ACC112 (cell line): ENCODE data around the gene HMGXB3.
A peak's percentile ranks its signal among the peaks of the same experiment; 100 is the strongest.
"Not testable (repeated sequence)": the region's sequence is repeated elsewhere in the genome, so short reads cannot be mapped to it uniquely, and the experiment has no call there.

ENCODE experiments used
- H2AFZ ChIP-seq: fragments of 200-600 bp; sonication (generic); one replicate; pipeline ENCODE4 v1.6.0; 2017; ENCODE audit warnings: antibody characterized with exemption, low read length; ENCODE audit not compliant: unreplicated experiment
- H3K27ac ChIP-seq: fragments of 200-600 bp; sonication (generic); 2 replicates; pipeline ENCODE4 v1.5.1; 2014; ENCODE audit warnings: low read depth, mild to moderate bottlenecking, antibody characterized with exemption, low read length, moderate library complexity
- H3K27me3 ChIP-seq: fragments of 200-600 bp; sonication (generic); 2 replicates; pipeline ENCODE4 v1.6.1; 2014; ENCODE audit warnings: mild to moderate bottlenecking, antibody characterized with exemption, low read length, moderate library complexity, mixed read lengths; ENCODE audit not compliant: insufficient read depth
- H3K36me3 ChIP-seq: fragments of 200-600 bp; sonication (generic); 2 replicates; pipeline ENCODE4 v1.6.1; 2016; ENCODE audit warnings: mild to moderate bottlenecking, antibody characterized with exemption, low read length, moderate library complexity, mixed read lengths; ENCODE audit not compliant: insufficient read depth
- H3K4me1 ChIP-seq: fragments of 200-600 bp; sonication (generic); one replicate; pipeline ENCODE4 v1.6.1; 2016; ENCODE audit warnings: low read length, mixed read lengths; ENCODE audit not compliant: insufficient read depth, unreplicated experiment, control insufficient read depth
- H3K4me3 ChIP-seq: fragments of 200-600 bp; sonication (generic); 2 replicates; pipeline ENCODE4 v1.5.1; 2014; ENCODE audit warnings: mild to moderate bottlenecking, low read depth, low read length
- H3K79me2 ChIP-seq: fragments of 200-600 bp; sonication (generic); one replicate; pipeline ENCODE4 v1.6.0; 2016; ENCODE audit warnings: low read length; ENCODE audit not compliant: control insufficient read depth, unreplicated experiment, insufficient read depth

HMGXB3 gene

DNA sequence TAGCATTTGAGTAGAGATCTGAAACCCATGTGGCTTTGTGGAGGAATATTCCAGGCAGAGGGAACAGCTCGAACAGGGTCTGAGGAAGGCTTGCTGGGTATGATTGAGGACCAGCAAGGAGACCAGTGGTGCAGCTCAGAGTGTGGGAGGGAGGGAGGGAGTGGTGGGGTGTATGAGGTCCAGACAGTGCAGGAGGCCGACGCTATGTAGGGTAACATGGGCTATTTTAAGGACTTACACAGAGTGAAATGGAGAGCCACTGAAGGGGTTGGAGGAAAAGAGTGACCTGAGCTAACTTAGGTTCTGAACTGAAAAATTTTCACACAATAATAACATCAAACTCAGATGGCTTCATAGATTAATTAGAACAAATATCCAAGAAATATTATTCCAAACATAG is 41.9 kb downstream of the HMGXB3 start:
- Histone ChIP-seq H3K27ac (no peak overlapping the region), H3K36me3 (peaks cover 51% of the 10 kb centered on the region), H3K4me1 (peaks cover 26% of the 10 kb centered on the region), H3K27me3 (no peaks in the 10 kb centered on the region), H3K79me2 (peaks cover 24% of the 10 kb centered on the region), H3K4me3 (no peak overlapping the region), H2AFZ (no peak overlapping the region)

GRCh38 chr5:150043657-150044328 is 43.3 kb downstream of the HMGXB3 start:
- Histone ChIP-seq H3K4me3 (peak overlapping the region; percentile 12; the same call in 1 of the 2 replicates), H3K27ac (peak overlapping the region; percentile 70), H3K36me3 (peaks cover 38% of the 10 kb centered on the region), H3K27me3 (no peaks in the 10 kb centered on the region), H2AFZ (no peak overlapping the region), H3K79me2 (peaks cover 14% of the 10 kb centered on the region), H3K4me1 (peaks cover 25% of the 10 kb centered on the region)

DNA sequence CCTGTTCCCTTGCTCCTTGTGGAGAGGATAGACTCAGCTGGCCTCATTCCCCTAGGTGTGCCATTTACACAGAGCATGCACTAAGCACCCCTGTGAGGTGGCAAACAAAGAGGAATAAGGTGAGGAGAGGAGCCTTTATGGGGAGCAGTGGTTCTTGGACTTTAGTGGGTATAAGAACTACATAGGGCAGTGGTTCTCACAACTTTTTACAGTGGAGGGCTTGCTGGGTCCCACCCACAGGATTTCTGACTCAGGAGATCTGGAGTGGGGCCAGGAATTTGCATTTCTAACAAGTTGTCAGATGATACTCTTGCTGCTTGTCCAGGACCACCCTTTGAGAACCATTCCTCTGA is 43.8 kb downstream of the HMGXB3 start:
- Histone ChIP-seq H3K27ac (peak overlapping the region; percentile 70), H3K79me2 (peaks cover 11% of the 10 kb centered on the region)

GRCh38 chr5:150044712-150045111 is 44.2 kb downstream of the HMGXB3 start:
- Histone ChIP-seq H3K4me3 (0 out of 2 replicates have a peak overlapping the region, but pooled peaks have one; percentile 12), H3K4me1 (peaks cover 33% of the 10 kb centered on the region), H3K27ac (peak overlapping the region; percentile 70), H2AFZ (no peak overlapping the region), H3K79me2 (peaks cover 8% of the 10 kb centered on the region), H3K27me3 (no peaks in the 10 kb centered on the region), H3K36me3 (peaks cover 36% of the 10 kb centered on the region)

More for the DNA sequence above, 43.8 kb downstream of the HMGXB3 start:
- H3K27me3 ChIP-seq, result no peaks in the 10 kb centered on the region
- H3K36me3 ChIP-seq, result peaks cover 35% of the 10 kb centered on the region
- peak overlapping the region; percentile 12; the same call in 1 of the 2 replicates for H3K4me3 ChIP-seq
- H2AFZ ChIP-seq, result no peak overlapping the region
- peaks cover 29% of the 10 kb centered on the region for H3K4me1 ChIP-seq

- H3K27ac ChIP-seq, result no peak overlapping the region
- H2AFZ ChIP-seq, result no peak overlapping the region
- H3K4me3 ChIP-seq, result no peak overlapping the region
- peaks cover 39% of the 10 kb centered on the region for H3K36me3 ChIP-seq
- H3K79me2 ChIP-seq, result peaks cover 5% of the 10 kb centered on the region
- H3K27me3 ChIP-seq, result no peaks in the 10 kb centered on the region
- H3K4me1 ChIP-seq, result peaks cover 41% of the 10 kb centered on the region
Observed at GRCh38 chr5:150045549-150045948, 45.0 kb downstream of the HMGXB3 start.

DNA sequence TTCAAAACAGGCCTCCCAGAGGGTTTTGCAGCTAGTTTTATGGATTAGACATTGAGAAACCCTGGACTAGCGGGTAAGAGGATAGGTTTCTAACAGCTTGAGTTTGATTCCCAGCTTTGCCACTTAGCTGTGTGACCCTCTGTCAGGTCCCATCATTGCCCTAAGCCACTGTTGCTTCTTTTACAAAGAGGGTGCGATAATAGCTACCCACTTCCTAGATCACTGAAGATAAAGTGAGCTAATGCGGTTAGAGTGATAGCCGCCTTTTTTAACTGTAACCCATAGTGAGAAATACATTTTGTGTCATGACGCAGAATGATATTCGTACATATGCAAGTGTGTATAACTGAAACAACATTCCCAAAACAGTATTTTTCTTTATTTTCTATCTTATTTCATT is 45.5 kb downstream of the HMGXB3 start:
- Histone ChIP-seq H3K4me1 (peaks cover 46% of the 10 kb centered on the region), H3K27ac (no peak overlapping the region), H3K36me3 (peaks cover 39% of the 10 kb centered on the region), H3K27me3 (no peaks in the 10 kb centered on the region), H3K4me3 (no peak overlapping the region), H2AFZ (no peak overlapping the region), H3K79me2 (peaks cover 5% of the 10 kb centered on the region)

DNA sequence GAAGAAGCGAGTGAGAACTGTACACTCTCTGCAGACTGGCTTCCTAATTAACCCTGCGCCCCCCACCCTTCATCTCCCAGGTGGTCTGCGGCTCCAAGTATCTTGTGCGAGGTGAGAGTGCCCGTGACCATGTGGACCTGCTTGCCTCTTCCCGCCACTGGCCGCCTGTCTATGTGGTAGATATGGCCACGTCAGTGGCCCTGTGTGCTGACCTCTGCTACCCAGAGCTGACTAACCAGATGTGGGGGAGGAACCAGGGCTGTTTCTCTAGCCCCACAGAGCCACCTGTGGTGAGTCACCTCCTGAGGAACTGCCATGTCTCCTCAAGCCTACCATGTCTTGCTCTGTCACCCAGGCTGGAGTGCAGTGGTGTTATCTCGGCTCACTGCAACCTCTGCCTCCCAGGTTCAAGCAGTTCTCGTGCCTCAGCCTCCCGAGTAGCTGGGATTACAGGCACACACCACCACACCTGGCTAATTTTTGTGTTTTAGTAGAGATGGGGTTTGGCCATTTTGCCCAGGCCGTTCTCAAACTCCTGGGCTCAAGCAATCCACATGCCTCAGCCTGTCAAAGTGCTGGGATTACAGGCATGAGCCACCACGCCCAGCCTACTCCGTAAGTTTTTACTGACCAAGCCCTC is 49.8 kb downstream of the HMGXB3 start:
- H3K36me3 ChIP-seq, result peaks cover 36% of the 10 kb centered on the region
- H2AFZ ChIP-seq, H3K27me3 ChIP-seq, H3K79me2 ChIP-seq, H3K4me3 ChIP-seq: not testable (repeated sequence)
- peak overlapping the region; percentile 62 for H3K27ac ChIP-seq
- H3K4me1 ChIP-seq, result peaks cover 43% of the 10 kb centered on the region

GRCh38 chr5:150051657-150052195 is 51.2 kb downstream of the HMGXB3 start:
- H3K27me3 ChIP-seq, result no peaks in the 10 kb centered on the region
- no peak overlapping the region for H2AFZ ChIP-seq
- H3K79me2 ChIP-seq, result no peaks in the 10 kb centered on the region
- no peak overlapping the region for H3K4me3 ChIP-seq
- H3K4me1 ChIP-seq, result peaks cover 43% of the 10 kb centered on the region
- peaks cover 42% of the 10 kb centered on the region for H3K36me3 ChIP-seq
- peak overlapping the region; percentile 77 for H3K27ac ChIP-seq

DNA sequence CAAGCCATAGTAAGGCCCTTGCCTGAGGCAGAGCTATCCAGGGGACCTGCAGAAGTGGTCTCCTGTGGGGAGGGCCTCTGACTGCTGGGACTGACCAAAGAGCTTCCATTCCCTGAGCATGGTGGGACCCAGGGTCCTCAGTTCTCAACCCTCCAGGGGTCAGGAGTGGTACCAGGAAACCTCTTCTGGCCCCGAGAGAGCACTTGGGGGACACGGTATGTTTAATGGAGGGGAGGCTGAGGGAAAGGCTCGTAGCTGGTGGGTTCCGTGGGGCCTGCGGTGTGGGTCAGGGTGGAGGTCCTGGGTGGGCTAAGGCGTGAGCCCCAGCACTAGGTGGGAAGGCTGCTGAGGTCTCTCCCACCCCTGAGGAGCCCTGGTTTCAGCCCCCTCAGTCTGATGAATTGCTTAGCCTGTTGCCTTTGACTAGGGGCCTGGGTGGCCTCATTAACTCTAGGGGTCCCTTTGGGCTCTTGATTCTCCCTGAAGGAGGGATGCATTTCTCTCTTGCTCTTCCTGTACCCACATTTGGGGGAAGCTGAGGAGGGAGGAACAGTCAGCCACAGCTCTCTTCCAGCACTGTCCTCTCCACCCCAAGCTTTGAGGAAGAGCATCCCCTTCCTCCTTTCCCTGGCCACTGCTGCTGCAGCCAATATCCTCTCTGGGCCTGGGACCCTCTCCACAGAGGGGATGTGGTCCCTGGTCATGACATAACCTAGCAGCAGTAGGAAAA is 51.9 kb downstream of the HMGXB3 start:
- H3K36me3 ChIP-seq, result peaks cover 42% of the 10 kb centered on the region
- peak overlapping the region; percentile 77 for H3K27ac ChIP-seq
- no peak overlapping the region for H2AFZ ChIP-seq
- no peak overlapping the region for H3K4me3 ChIP-seq
- peaks cover 43% of the 10 kb centered on the region for H3K4me1 ChIP-seq
- H3K27me3 ChIP-seq, result no peaks in the 10 kb centered on the region
- H3K79me2 ChIP-seq, result no peaks in the 10 kb centered on the region

DNA sequence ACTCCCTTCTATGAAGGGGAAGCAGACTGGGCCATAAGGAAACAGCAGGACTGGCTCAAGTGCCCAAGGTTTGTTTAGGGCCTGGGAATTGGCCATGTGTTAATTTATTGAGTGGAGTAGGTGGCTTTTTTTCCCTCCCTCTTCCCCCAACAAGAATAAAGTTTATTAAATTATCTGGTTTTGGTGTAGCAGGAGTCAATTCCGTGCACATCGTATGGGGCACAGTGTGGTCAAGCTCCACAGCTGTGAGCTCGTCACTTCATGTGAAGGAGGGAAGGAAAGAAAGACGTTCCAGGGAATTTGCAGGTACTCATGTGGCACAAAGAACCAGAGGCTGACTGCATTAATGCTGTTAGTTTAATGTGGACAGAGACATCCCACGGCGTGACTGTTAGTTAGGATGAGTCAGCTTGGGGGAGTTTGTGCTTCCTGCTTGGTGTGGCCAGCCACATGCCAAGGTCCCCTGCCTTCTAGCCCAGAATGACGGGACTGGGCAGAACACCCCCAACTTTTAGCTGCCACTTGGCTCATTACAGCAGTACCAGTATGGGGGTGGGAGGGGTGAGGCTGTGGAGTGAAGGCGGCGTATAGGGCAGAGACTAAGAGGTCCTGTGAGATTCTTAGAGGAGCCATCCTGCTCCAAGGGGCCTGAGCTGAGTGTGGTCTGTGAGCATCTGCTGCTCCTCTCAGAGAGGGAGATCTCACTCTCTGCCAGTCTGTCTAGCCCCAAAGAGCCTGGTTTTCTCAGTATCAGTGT is 52.6 kb downstream of the HMGXB3 start:
- peaks cover 45% of the 10 kb centered on the region for H3K4me1 ChIP-seq
- H2AFZ ChIP-seq, result no peak overlapping the region
- H3K27me3 ChIP-seq, result no peaks in the 10 kb centered on the region
- no peaks in the 10 kb centered on the region for H3K79me2 ChIP-seq
- H3K27ac ChIP-seq, result peak overlapping the region; percentile 77
- peaks cover 42% of the 10 kb centered on the region for H3K36me3 ChIP-seq
- H3K4me3 ChIP-seq, result no peak overlapping the region
